H1 (cell line): Measurements from ENCODE around the gene HES3.

Experiments
- BCL11A ChIP-seq, 2 experiments: IDR thresholded peaks; one replicate each; pipeline ENCODE4 v1.6.1; 2011; ENCODE audit warnings: low read depth in 2 of 2, low read length in 2 of 2, mild to moderate bottlenecking in 2 of 2
- EZH2 ChIP-seq: fragments of 200-600 bp; sonication (generic); IDR thresholded peaks from 2 replicates; pipeline ENCODE4 v1.7.1; 2012; ENCODE audit warnings: low read depth, mild to moderate bottlenecking, moderate library complexity, low read length, inconsistent platforms; ENCODE audit not compliant: severe bottlenecking
- GTF2F1 ChIP-seq: IDR thresholded peaks from 2 replicates; pipeline ENCODE4 v1.6.1; 2012; ENCODE audit warnings: low read depth, low read length, improper control_type of control experiment, borderline replicate concordance
- KDM1A ChIP-seq: fragments of 200-600, 300-600 bp; sonication (generic); IDR thresholded peaks from 2 replicates; pipeline ENCODE4 v1.7.1; 2016; ENCODE audit warnings: mild to moderate bottlenecking, low read length, borderline replicate concordance
- NRF1 ChIP-seq: IDR thresholded peaks from 2 replicates; pipeline ENCODE4 v1.6.1; 2011; ENCODE audit warnings: mild to moderate bottlenecking, low read depth, low read length, improper control_type of control experiment
- POLR2A ChIP-seq, 2 experiments: IDR thresholded peaks; 1 replicate in 1 of 2; 2 replicates in 1 of 2; pipeline ENCODE4 v1.6.1; 2011; ENCODE audit warnings: low read depth in 2 of 2, low read length in 2 of 2, mild to moderate bottlenecking in 2 of 2; ENCODE audit errors: control extremely low read depth in 1 of 2
- RFX5 ChIP-seq: IDR thresholded peaks from 2 replicates; pipeline ENCODE4 v1.6.1; 2011; ENCODE audit warnings: low read depth, low read length, improper control_type of control experiment, borderline replicate concordance
- SUZ12 ChIP-seq: fragments of 200-600 bp; sonication (generic); IDR thresholded peaks from 2 replicates; pipeline ENCODE4 v1.6.1; 2012; ENCODE audit warnings: mild to moderate bottlenecking, inconsistent platforms, low read length, moderate library complexity, mixed read lengths
- TAF7 ChIP-seq: optimal IDR thresholded peaks from 2 replicates; pipeline ENCODE3; 2011; ENCODE audit warnings: low read depth, mild to moderate bottlenecking, inconsistent platforms, low read length, moderate library complexity, borderline replicate concordance
- TCF12 ChIP-seq: IDR thresholded peaks from 2 replicates; pipeline ENCODE4 v1.6.1; 2011; ENCODE audit warnings: low read depth, mild to moderate bottlenecking, low read length
- TF ChIP-seq, protein P1 (sequence below), 3 experiments: IDR thresholded peaks; 1 replicate in 2 of 3; 2 replicates in 1 of 3; pipeline versions ENCODE4 v1.5.1 to v1.6.1; 2011; ENCODE audit warnings: low read length in 3 of 3, mild to moderate bottlenecking in 3 of 3, inconsistent platforms in 2 of 3, low read depth in 1 of 3, moderate library complexity in 1 of 3; ENCODE audit not compliant: insufficient read depth in 1 of 3; ENCODE audit errors: control extremely low read depth in 1 of 3

GRCh38 chr1:6247651-6248050 lies 3.7 kb downstream of the HES3 start:
- TF ChIP-seq NRF1 = no peak
- TF ChIP-seq SUZ12 = no peak
- TF ChIP-seq, protein P1, sequence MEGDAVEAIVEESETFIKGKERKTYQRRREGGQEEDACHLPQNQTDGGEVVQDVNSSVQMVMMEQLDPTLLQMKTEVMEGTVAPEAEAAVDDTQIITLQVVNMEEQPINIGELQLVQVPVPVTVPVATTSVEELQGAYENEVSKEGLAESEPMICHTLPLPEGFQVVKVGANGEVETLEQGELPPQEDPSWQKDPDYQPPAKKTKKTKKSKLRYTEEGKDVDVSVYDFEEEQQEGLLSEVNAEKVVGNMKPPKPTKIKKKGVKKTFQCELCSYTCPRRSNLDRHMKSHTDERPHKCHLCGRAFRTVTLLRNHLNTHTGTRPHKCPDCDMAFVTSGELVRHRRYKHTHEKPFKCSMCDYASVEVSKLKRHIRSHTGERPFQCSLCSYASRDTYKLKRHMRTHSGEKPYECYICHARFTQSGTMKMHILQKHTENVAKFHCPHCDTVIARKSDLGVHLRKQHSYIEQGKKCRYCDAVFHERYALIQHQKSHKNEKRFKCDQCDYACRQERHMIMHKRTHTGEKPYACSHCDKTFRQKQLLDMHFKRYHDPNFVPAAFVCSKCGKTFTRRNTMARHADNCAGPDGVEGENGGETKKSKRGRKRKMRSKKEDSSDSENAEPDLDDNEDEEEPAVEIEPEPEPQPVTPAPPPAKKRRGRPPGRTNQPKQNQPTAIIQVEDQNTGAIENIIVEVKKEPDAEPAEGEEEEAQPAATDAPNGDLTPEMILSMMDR (IDR thresholded peaks at IDR 0.05; ENCODE audit: control extremely low read depth in 1 of 3, insufficient read depth in 1 of 3, low read depth in 1 of 3, low read length in 3 of 3) = no peak
- no peak for TF ChIP-seq GTF2F1
- no peak for TF ChIP-seq TCF12
- TF ChIP-seq POLR2A (IDR thresholded peaks at IDR 0.05; ENCODE audit: control extremely low read depth in 1 of 2, low read depth in 2 of 2, low read length in 2 of 2) = no peak; a peak in 1 of 3 replicates
- TF ChIP-seq TAF7 = no peak
- no peak for TF ChIP-seq RFX5
- no peak for TF ChIP-seq BCL11A (IDR thresholded peaks at IDR 0.05; ENCODE audit: low read depth in 2 of 2, low read length in 2 of 2)
- TF ChIP-seq EZH2 = no peak
- TF ChIP-seq KDM1A = no peak
